ENCODE measurements around the gene CLIP2. TPM values are rescaled to one million over a fixed set of nuclear protein-coding genes. Genes with fewer than 3 reads are reported as not detected.

CLIP2 gene
- total and polyA plus RNA-seq, 2 donors from 2014 or later = 5.8 to 19.1 TPM

DNA sequence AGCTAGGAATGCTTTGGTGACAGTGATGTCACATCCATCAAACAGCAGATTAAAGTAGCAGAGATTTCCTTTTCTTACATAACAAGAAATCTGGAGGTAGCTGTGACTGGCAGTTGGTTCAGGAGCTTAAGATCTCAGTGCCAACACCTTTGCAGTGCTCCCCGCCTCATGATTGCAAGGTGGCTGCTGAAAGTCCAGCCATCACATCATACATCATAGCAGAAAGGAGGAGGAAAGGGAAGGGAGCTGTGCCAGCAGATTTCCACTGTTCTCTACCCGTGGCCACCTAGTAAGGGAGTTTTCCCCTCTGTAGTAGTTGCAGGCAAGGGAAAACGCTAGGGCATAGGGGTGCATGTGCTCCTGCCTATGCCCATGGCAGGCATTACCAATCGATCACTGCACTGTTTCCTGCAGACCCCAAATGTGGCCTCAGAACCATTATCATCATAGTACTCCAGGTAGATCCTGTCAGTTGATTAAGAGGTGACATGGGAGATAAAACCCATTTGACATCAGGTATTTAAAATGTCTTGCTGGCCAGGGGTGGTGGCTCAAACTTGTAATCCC lies 106.6 kb downstream of the CLIP2 start:
- Histone ChIP-seq H3K9me3 (ENCODE audit: control insufficient read depth in 2 of 3, insufficient read depth in 1 of 3, low read length in 3 of 3) (no peaks in the 10 kb centered on the region), H3K4me3 (ENCODE audit: low read length in 3 of 3) (no peak overlapping the region), H3K9ac (ENCODE audit: low read length in 3 of 3) (no peak overlapping the region), H3K4me1 (ENCODE audit: control insufficient read depth in 2 of 3, insufficient read depth in 2 of 3, low read depth in 1 of 3, low read length in 3 of 3) (no peaks in the 10 kb centered on the region), H3K27me3 (ENCODE audit: control insufficient read depth, insufficient read depth, low read length) (no peaks in the 10 kb centered on the region), H3K27ac (ENCODE audit: low read depth in 2 of 2, low read length in 2 of 2) (no peak overlapping the region), H3K36me3 (ENCODE audit: control insufficient read depth in 2 of 3, insufficient read depth in 3 of 3, low read length in 3 of 3) (peaks cover 0 to 3% (median 2%) of the 10 kb centered on the region in 3 donors)
- FAIRE-seq (no peak), DNase-seq (peak in 1 of 5 donors; percentile 16)
- TF ChIP-seq, protein P1, sequence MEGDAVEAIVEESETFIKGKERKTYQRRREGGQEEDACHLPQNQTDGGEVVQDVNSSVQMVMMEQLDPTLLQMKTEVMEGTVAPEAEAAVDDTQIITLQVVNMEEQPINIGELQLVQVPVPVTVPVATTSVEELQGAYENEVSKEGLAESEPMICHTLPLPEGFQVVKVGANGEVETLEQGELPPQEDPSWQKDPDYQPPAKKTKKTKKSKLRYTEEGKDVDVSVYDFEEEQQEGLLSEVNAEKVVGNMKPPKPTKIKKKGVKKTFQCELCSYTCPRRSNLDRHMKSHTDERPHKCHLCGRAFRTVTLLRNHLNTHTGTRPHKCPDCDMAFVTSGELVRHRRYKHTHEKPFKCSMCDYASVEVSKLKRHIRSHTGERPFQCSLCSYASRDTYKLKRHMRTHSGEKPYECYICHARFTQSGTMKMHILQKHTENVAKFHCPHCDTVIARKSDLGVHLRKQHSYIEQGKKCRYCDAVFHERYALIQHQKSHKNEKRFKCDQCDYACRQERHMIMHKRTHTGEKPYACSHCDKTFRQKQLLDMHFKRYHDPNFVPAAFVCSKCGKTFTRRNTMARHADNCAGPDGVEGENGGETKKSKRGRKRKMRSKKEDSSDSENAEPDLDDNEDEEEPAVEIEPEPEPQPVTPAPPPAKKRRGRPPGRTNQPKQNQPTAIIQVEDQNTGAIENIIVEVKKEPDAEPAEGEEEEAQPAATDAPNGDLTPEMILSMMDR (IDR thresholded peaks at IDR 0.05; ENCODE audit: borderline replicate concordance, extremely low read depth, insufficient read depth) = no peak
- intact Hi-C loops (cut with DNase I) = no loop called here

DNA sequence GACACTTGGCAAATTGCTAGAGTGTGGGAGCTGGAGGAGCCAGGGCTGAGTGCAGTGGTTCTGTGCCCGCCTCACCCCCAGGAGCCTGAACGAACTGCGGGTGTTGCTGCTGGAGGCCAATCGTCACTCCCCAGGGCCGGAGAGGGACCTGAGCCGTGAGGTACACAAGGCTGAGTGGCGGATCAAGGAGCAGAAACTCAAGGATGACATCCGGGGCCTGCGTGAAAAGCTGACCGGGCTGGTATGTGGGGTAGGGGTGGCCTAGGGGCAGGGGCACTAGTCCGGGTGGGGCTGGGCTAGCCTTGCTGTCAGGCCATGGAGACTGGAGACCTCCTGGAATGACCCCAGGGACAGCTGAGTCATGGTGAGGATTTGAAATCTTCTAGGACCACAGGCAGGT lies 107.8 kb downstream of the CLIP2 start:
- no peak overlapping the region for H3K9ac ChIP-seq (ENCODE audit: low read length in 3 of 3)
- H3K4me1 ChIP-seq (ENCODE audit: control insufficient read depth in 2 of 3, insufficient read depth in 2 of 3, low read depth in 1 of 3, low read length in 3 of 3) = no peaks in the 10 kb centered on the region
- TF ChIP-seq, protein P1 (IDR thresholded peaks at IDR 0.05; ENCODE audit: borderline replicate concordance, extremely low read depth, insufficient read depth) = no peak
- no peaks in the 10 kb centered on the region for H3K27me3 ChIP-seq (ENCODE audit: control insufficient read depth, insufficient read depth, low read length)
- DNase-seq (peak in 2 of 5 donors; percentile 19 to 66), FAIRE-seq (no peak)
- H3K4me3 ChIP-seq (ENCODE audit: low read length in 3 of 3) = no peak overlapping the region
- peaks cover 0 to 3% (median 2%) of the 10 kb centered on the region in 3 donors for H3K36me3 ChIP-seq (ENCODE audit: control insufficient read depth in 2 of 3, insufficient read depth in 3 of 3, low read length in 3 of 3)
- no peak overlapping the region for H3K27ac ChIP-seq (ENCODE audit: low read depth in 2 of 2, low read length in 2 of 2)
- H3K9me3 ChIP-seq (ENCODE audit: control insufficient read depth in 2 of 3, insufficient read depth in 1 of 3, low read length in 3 of 3) = no peaks in the 10 kb centered on the region
- intact Hi-C loops (cut with DNase I) = no loop called here

DNA sequence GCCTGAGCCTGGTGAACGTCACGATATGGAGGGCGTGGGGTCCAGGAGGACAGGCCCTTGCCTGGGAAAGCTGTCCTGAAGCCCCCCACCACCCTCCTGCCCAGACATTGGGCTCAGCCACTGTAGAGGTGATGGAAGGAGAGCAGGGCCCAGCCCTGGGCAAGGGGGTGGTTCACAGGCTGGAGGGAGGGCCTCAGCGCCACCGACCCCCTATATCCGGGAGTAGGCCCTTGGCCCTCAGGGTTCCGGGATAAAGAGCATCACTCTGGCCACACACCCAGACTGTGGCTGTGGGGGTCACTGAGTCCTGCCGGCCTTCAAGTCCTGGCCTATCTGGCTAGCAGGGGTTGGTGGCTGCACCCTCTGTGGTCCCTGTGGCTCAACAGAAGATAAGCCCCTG lies 109.2 kb downstream of the CLIP2 start:
- DNase-seq = peak in 2 of 5 donors; percentile 14 to 62
- TF ChIP-seq, protein P1 (IDR thresholded peaks at IDR 0.05; ENCODE audit: borderline replicate concordance, extremely low read depth, insufficient read depth) = no peak
- no peak for FAIRE-seq
- no peak overlapping the region for H3K9ac ChIP-seq (ENCODE audit: low read length in 3 of 3)
- no peak overlapping the region for H3K27ac ChIP-seq (ENCODE audit: low read depth in 2 of 2, low read length in 2 of 2)
- H3K4me3 ChIP-seq (ENCODE audit: low read length in 3 of 3) = no peak overlapping the region
- intact Hi-C loops (cut with DNase I) = no loop called here
- no peaks in the 10 kb centered on the region for H3K27me3 ChIP-seq (ENCODE audit: control insufficient read depth, insufficient read depth, low read length)
- H3K36me3 ChIP-seq (ENCODE audit: control insufficient read depth in 2 of 3, insufficient read depth in 3 of 3, low read length in 3 of 3) = peaks cover 0 to 3% (median 2%) of the 10 kb centered on the region in 3 donors
- H3K9me3 ChIP-seq (ENCODE audit: control insufficient read depth in 2 of 3, insufficient read depth in 1 of 3, low read length in 3 of 3) = no peaks in the 10 kb centered on the region
- H3K4me1 ChIP-seq (ENCODE audit: control insufficient read depth in 2 of 3, insufficient read depth in 2 of 3, low read depth in 1 of 3, low read length in 3 of 3) = no peaks in the 10 kb centered on the region

DNA sequence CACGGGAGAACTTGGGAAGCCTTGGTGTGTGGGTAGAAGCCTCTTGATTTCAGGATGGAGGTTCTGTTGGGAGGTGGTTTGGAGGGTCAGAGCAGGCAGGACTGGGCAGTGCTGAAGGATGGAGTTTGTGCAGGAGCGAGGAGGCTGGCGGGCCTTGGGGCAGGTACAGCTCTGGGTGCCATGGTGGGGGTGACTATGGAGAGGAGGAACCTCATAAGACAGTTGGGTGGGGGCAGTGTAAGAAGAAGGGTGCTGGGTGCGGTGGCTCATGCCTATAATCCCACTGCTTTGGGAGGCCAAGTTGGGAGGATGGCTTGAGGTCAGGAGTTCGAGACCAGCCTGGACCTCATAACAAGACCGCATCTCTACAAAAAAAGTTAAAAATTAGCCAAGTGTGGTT lies 109.8 kb downstream of the CLIP2 start:
- Histone ChIP-seq H3K9ac (ENCODE audit: low read length in 3 of 3) (no peak overlapping the region), H3K36me3 (ENCODE audit: control insufficient read depth in 2 of 3, insufficient read depth in 3 of 3, low read length in 3 of 3) (peaks cover 0 to 3% (median 2%) of the 10 kb centered on the region in 3 donors)
- no peak for FAIRE-seq

More for the DNA sequence above, 109.8 kb downstream of the CLIP2 start:
- Histone ChIP-seq H3K4me1 (ENCODE audit: control insufficient read depth in 2 of 3, insufficient read depth in 2 of 3, low read depth in 1 of 3, low read length in 3 of 3) (no peaks in the 10 kb centered on the region), H3K27me3 (ENCODE audit: control insufficient read depth, insufficient read depth, low read length) (no peaks in the 10 kb centered on the region), H3K9me3 (ENCODE audit: control insufficient read depth in 2 of 3, insufficient read depth in 1 of 3, low read length in 3 of 3) (no peaks in the 10 kb centered on the region), H3K27ac (ENCODE audit: low read depth in 2 of 2, low read length in 2 of 2) (no peak overlapping the region), H3K4me3 (ENCODE audit: low read length in 3 of 3) (no peak overlapping the region)
- peak in 2 of 5 donors; percentile 19 to 26 for DNase-seq
- intact Hi-C loops (cut with DNase I) = no loop called here
- TF ChIP-seq, protein P1 (IDR thresholded peaks at IDR 0.05; ENCODE audit: borderline replicate concordance, extremely low read depth, insufficient read depth) = no peak

All from kidney (tissue), 14 donors.